Measurements from ENCODE around the gene RNF121.

Gene RNF121

GRCh38 chr11:72014761-72015320 lies 86.0 kb downstream of the RNF121 start:
- no peak for DNase-seq (ENCODE audit: low read depth)
- H3K4me3 ChIP-seq (ENCODE audit: control insufficient read depth, low read depth, low read length), result no peak overlapping the region
- no peak for TF ChIP-seq CTCF (IDR thresholded peaks at IDR 0.05; ENCODE audit: control insufficient read depth, insufficient read depth, low read depth, low read length, missing control alignments)

GRCh38 chr11:72015511-72016061 lies 86.7 kb downstream of the RNF121 start:
- no peak for DNase-seq (ENCODE audit: low read depth)
- H3K4me3 ChIP-seq (ENCODE audit: control insufficient read depth, low read depth, low read length), result no peak overlapping the region
- TF ChIP-seq CTCF (IDR thresholded peaks at IDR 0.05; ENCODE audit: control insufficient read depth, insufficient read depth, low read depth, low read length, missing control alignments), result peak; percentile 55

- DNase-seq (ENCODE audit: low read depth), result no peak
- no peak overlapping the region for H3K4me3 ChIP-seq (ENCODE audit: control insufficient read depth, low read depth, low read length)
- no peak for TF ChIP-seq CTCF (IDR thresholded peaks at IDR 0.05; ENCODE audit: control insufficient read depth, insufficient read depth, low read depth, low read length, missing control alignments)
Measured at GRCh38 chr11:72018171-72018570, 89.3 kb downstream of the RNF121 start.

- no peak overlapping the region for H3K4me3 ChIP-seq (ENCODE audit: control insufficient read depth, low read depth, low read length)
- no peak for TF ChIP-seq CTCF (IDR thresholded peaks at IDR 0.05; ENCODE audit: control insufficient read depth, insufficient read depth, low read depth, low read length, missing control alignments)
- DNase-seq (ENCODE audit: low read depth), result no peak
Measured at GRCh38 chr11:72023335-72023734, 94.5 kb downstream of the RNF121 start.

- TF ChIP-seq CTCF (IDR thresholded peaks at IDR 0.05; ENCODE audit: control insufficient read depth, insufficient read depth, low read depth, low read length, missing control alignments), result no peak
- no peak for DNase-seq (ENCODE audit: low read depth)
- H3K4me3 ChIP-seq (ENCODE audit: control insufficient read depth, low read depth, low read length), result no peak overlapping the region
Measured at GRCh38 chr11:72024069-72024754, 95.4 kb downstream of the RNF121 start.

- no peak overlapping the region for H3K4me3 ChIP-seq (ENCODE audit: control insufficient read depth, low read depth, low read length)
- no peak for TF ChIP-seq CTCF (IDR thresholded peaks at IDR 0.05; ENCODE audit: control insufficient read depth, insufficient read depth, low read depth, low read length, missing control alignments)
- DNase-seq (ENCODE audit: low read depth), result no peak
Measured at GRCh38 chr11:72026090-72026489, 97.2 kb downstream of the RNF121 start.

Data from AG09309 (cell line).